Measurements from ENCODE around the gene MYT1.

GRCh38 chr20:64160526-64161355, 3.5 kb upstream of the MYT1 start:
- peak; percentile 30 for TF ChIP-seq REST (IDR thresholded peaks at IDR 0.05; ENCODE audit: borderline replicate concordance)
- TF ChIP-seq CTCF (IDR thresholded peaks at IDR 0.05; ENCODE audit: poor library complexity, severe bottlenecking): no peak
- no peak for TF ChIP-seq EP300 (conservative IDR thresholded peaks at IDR 0.05; ENCODE audit: poor library complexity, severe bottlenecking)
- no peak for TF ChIP-seq TAF1 (IDR thresholded peaks at IDR 0.05; ENCODE audit: low read depth)

Data from neural cell (in vitro differentiated cells).